Panc1 (cell line): ENCODE results near the gene DBH. TPM values are rescaled to one million over a fixed set of nuclear protein-coding genes. Genes with fewer than 3 reads are reported as not detected.

Source experiments
- ATAC-seq: fragments of 200-7000 bp; cut with Tn5 transposase; 2 replicates; pipeline ENCODE4 v1.9.1; 2020; ENCODE audit warnings: mild to moderate bottlenecking, moderate library complexity
- BruUV-seq: library from RNA; stranded (reverse); fragments of 400-500 nt; replicated peaks from 2 replicates; lab custom pipeline; 2021; lab: Mats Ljungman, UMichigan
- CTCF ChIA-PET: fragments of 300-600 bp; sonication (Branson Sonifier 250); formaldehyde crosslinking; loops from one replicate; lab custom pipeline; 2022; ENCODE audit warnings: antibody characterized with exemption; lab: Charles Lee
- POLR2A ChIA-PET: fragments of 300-600 bp; sonication (Branson Sonifier 250); formaldehyde crosslinking; loops from one replicate; lab custom pipeline; 2022; ENCODE audit warnings: antibody characterized with exemption; lab: Charles Lee
- DNase-seq: peaks from one replicate; pipeline ENCODE4 v3.0.0-alpha.2; 2010; ENCODE audit warnings: low read depth, low spot score
- H3K27ac ChIP-seq: 2 replicates; pipeline ENCODE4 v1.5.1; 2011; ENCODE audit warnings: mild to moderate bottlenecking, low read length, inconsistent platforms
- H3K27me3 ChIP-seq: fragments of 200-500 bp; sonication (Bioruptor generic); 2 replicates; pipeline ENCODE4 v1.6.0; 2014; ENCODE audit warnings: low read length, inconsistent platforms; ENCODE audit not compliant: control insufficient read depth, insufficient read depth
- H3K36me3 ChIP-seq: fragments of 200-500 bp; sonication (Bioruptor generic); 2 replicates; pipeline ENCODE4 v1.5.1; 2014; ENCODE audit warnings: inconsistent platforms, mild to moderate bottlenecking, low read length, moderate library complexity; ENCODE audit not compliant: control insufficient read depth, insufficient read depth
- H3K4me1 ChIP-seq: 2 replicates; pipeline ENCODE4 v1.5.1; 2011; ENCODE audit warnings: inconsistent platforms, mild to moderate bottlenecking, low read length, moderate library complexity; ENCODE audit not compliant: control insufficient read depth, insufficient read depth
- H3K4me3 ChIP-seq, 2 experiments: 2 replicates each; pipeline ENCODE4 v1.5.1; 2011 to 2012; ENCODE audit warnings: low read depth in 2 of 2, low read length in 2 of 2, mild to moderate bottlenecking in 2 of 2, inconsistent platforms in 1 of 2, moderate library complexity in 1 of 2
- H3K9me3 ChIP-seq: fragments of 200-500 bp; sonication (Bioruptor generic); 2 replicates; pipeline ENCODE4 v1.5.1; 2014; ENCODE audit warnings: low read depth, mild to moderate bottlenecking, inconsistent platforms, low read length, moderate library complexity; ENCODE audit not compliant: control insufficient read depth, insufficient read depth
- CTCF ChIP-seq: fragments of 450-650 bp; IDR thresholded peaks from 2 replicates; pipeline ENCODE4 v1.5.1; 2017; ENCODE audit warnings: mild to moderate bottlenecking
- POLR2AphosphoS5 ChIP-seq: IDR thresholded peaks from 2 replicates; pipeline ENCODE4 v1.6.1; 2012; ENCODE audit warnings: mild to moderate bottlenecking, low read depth, low read length, moderate library complexity
- REST ChIP-seq, 2 experiments: IDR thresholded peaks; 2 replicates each; pipeline ENCODE4 v1.6.1; 2011 to 2012; ENCODE audit warnings: low read depth in 2 of 2, control low read depth in 1 of 2, low read length in 1 of 2, mild to moderate bottlenecking in 1 of 2, moderate library complexity in 1 of 2; ENCODE audit not compliant: insufficient read depth in 1 of 2
- SIN3A ChIP-seq: IDR thresholded peaks from 2 replicates; pipeline ENCODE4 v1.6.1; 2012; ENCODE audit warnings: low read depth, mild to moderate bottlenecking, low read length, moderate library complexity, borderline replicate concordance; ENCODE audit not compliant: insufficient read depth
- TCF7L2 ChIP-seq: IDR thresholded peaks from 2 replicates; pipeline ENCODE4 v1.6.1; 2011; ENCODE audit warnings: mild to moderate bottlenecking, low read depth, low read length, inconsistent platforms
- in situ Hi-C: cut with HindIII; loops from 2 replicates; pipeline ENCODE4 v1.10.0; 2016; ENCODE audit warnings: low sequenced_read_pairs, low pct_unique_long_range_greater_than_20kb
- intact Hi-C: fragments of 100-400 bp; cut with micrococcal nuclease; formaldehyde crosslinking; loops from one replicate; pipeline ENCODE4 v1.10.0; 2022; ENCODE audit not compliant: unreplicated experiment
- total RNA-seq: library from RNA; stranded (reverse); gene quantifications from one replicate; pipeline ENCODE4 v1.2.1, GENCODE V29; 2021; ENCODE audit not compliant: unreplicated experiment

Gene DBH
- total RNA-seq, 1 experiment from 2014 or later: not detected

- Histone ChIP-seq H3K27ac (no peak overlapping the region), H3K4me1 (no peaks in the 10 kb centered on the region), H3K4me3 (no peak overlapping the region), H3K9me3 (no peaks in the 10 kb centered on the region), H3K27me3 (no peaks in the 10 kb centered on the region), H3K36me3 (no peaks in the 10 kb centered on the region)
- intact Hi-C loops (no loop called here), in situ Hi-C loops (no loop called here)
- ChIA-PET POLR2A (no interaction called here), CTCF (no interaction called here)
- BruUV-seq: no TSS peak
- TF ChIP-seq TCF7L2 (no peak), CTCF (no peak), POLR2AphosphoS5 (no peak)
- DNase-seq (no peak), ATAC-seq (no peak)
Measured at GRCh38 chr9:133684121-133684935, 48.2 kb downstream of the DBH start.

- no peaks in the 10 kb centered on the region for H3K36me3 ChIP-seq
- no peaks in the 10 kb centered on the region for H3K27me3 ChIP-seq
- intact Hi-C loops (no loop called here), in situ Hi-C loops (no loop called here)
- no peak overlapping the region for H3K27ac ChIP-seq
- TF ChIP-seq POLR2AphosphoS5: no peak
- no peak for TF ChIP-seq REST (IDR thresholded peaks at IDR 0.05; ENCODE audit: insufficient read depth in 1 of 2, low read depth in 2 of 2, low read length in 1 of 2)
- no peak for TF ChIP-seq SIN3A
- TF ChIP-seq CTCF: no peak
- TF ChIP-seq TCF7L2: no peak
- no peaks in the 10 kb centered on the region for H3K4me1 ChIP-seq
- ATAC-seq (no peak), DNase-seq (no peak)
- no peak overlapping the region for H3K4me3 ChIP-seq
- CTCF ChIA-PET: no interaction called here
- H3K9me3 ChIP-seq: no peaks in the 10 kb centered on the region
- POLR2A ChIA-PET: no interaction called here
- BruUV-seq: no TSS peak
Measured at GRCh38 chr9:133684936-133685361, 48.8 kb downstream of the DBH start.
